Tibial nerve (tissue), 4 donors: Measurements from ENCODE around the gene GLP1R. TPM values are rescaled to one million over a fixed set of nuclear protein-coding genes. Genes with fewer than 3 reads are reported as not detected.

ENCODE experiments used
- DNase-seq, 2 donors: peaks; one replicate each; pipeline ENCODE4 v3.0.0-alpha.2; 2019; ENCODE audit warnings: low spot score in 2 of 2
- H3K27ac ChIP-seq, 4 donors: fragments of 200-600 bp; sonication (generic) in 3 of 4; one replicate each; pipeline ENCODE4 v1.5.1; 2017 to 2019; ENCODE audit warnings: mild to moderate bottlenecking in 1 of 4
- H3K27me3 ChIP-seq, 2 donors: fragments of 200-600 bp; sonication (generic) in 1 of 2; one replicate each; pipeline versions ENCODE4 v1.5.1 to v1.6.0; 2017 to 2019
- H3K36me3 ChIP-seq, 3 donors: fragments of 200-600 bp; sonication (generic); one replicate each; pipeline ENCODE4 v1.5.1; 2018 to 2019
- H3K4me1 ChIP-seq, 4 donors: fragments of 200-600 bp; sonication (generic) in 3 of 4; one replicate each; pipeline ENCODE4 v1.5.1; 2017 to 2019
- H3K4me3 ChIP-seq, 4 donors: fragments of 200-600 bp; sonication (generic) in 3 of 4; one replicate each; pipeline ENCODE4 v1.5.1; 2017 to 2019; ENCODE audit warnings: mild to moderate bottlenecking in 1 of 4, moderate library complexity in 1 of 4
- H3K9me3 ChIP-seq, 4 donors: fragments of 200-600 bp; sonication (generic) in 3 of 4; one replicate each; pipeline ENCODE4 v1.5.1; 2017 to 2019
- EP300 ChIP-seq, 2 donors: sonication (generic); formaldehyde crosslinking; IDR thresholded peaks; one replicate each; pipeline ENCODE4 v1.6.1; 2017; ENCODE audit warnings: antibody characterized with exemption in 2 of 2, mild to moderate bottlenecking in 1 of 2
- POLR2A ChIP-seq, 2 donors: fragments of 450-650 bp; IDR thresholded peaks; one replicate each; pipeline ENCODE4 v1.6.1; 2017; ENCODE audit warnings: antibody characterized with exemption in 2 of 2, mild to moderate bottlenecking in 2 of 2, moderate library complexity in 2 of 2
- WGBS, 2 donors: methylation state at CpG; one replicate each; pipeline ENCODE4 v1.1.5; 2018; 5-methylcytosine and 5-hydroxymethylcytosine counted together
- total RNA-seq, 4 donors: library from RNA; depleted of rRNA; stranded (reverse); fragments of >200 nt; gene quantifications; one replicate each; pipeline ENCODE4 v1.1.0, GENCODE V29; 2016
- TF ChIP-seq, protein P1 (sequence below), 5 experiments: fragments of 200-600 bp in 3 of 5; fragments of 450-650 bp in 2 of 5; sonication (generic) in 3 of 5; IDR thresholded peaks; one replicate each; pipeline ENCODE4 v1.5.1; 2016 to 2019; ENCODE audit warnings: antibody characterized with exemption in 5 of 5, mild to moderate bottlenecking in 3 of 5, moderate library complexity in 2 of 5

Gene GLP1R
- total RNA-seq, 4 donors from 2014 or later: 0.20 to 4.2 (median 1.3) TPM

DNA sequence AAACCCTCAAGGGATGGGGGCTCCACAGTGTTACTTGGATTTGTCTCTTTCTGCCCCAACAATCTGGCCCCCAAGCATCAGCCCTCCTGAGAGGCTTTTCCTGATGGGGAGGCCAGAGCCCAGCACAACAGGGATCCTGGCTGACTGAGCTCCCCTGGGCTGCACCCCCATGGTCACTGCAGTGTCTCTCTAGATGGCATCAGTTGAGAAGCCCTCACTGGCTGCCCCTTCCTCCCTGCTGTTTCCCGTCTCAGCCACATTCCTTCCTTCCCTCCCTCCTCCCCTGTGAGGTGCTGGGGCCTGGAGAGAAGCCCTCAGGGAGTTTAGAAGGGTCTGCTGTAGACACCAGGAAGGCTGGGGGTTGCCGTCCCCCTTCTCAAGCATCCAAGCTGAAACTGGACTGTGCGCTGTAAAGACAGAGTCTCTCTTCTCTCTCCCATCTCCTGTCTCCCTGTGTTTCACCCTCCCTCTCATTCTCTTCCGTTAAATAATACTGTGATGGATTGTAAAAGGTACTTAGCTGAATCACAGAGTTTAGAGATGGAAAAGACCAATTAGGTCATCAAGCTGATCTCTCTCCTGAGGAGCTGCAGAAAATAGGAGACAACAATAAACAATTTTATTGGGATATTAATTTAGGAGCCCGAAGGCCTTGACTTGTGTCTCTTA is 36.7 kb downstream of the GLP1R start:
- Histone ChIP-seq H3K4me3 (no peak overlapping the region), H3K36me3 (no peaks in the 10 kb centered on the region), H3K4me1 (peaks cover 0 to 8% (median 0%) of the 10 kb centered on the region in 4 donors), H3K27me3 (peaks cover 0 to 30% of the 10 kb centered on the region in 2 donors), H3K27ac (no peak overlapping the region), H3K9me3 (no peaks in the 10 kb centered on the region)
- WGBS, 2 donors: 45 to 56% methylated on average over 5 of the region's 5 CpGs
- no peak for DNase-seq
- TF ChIP-seq, protein P1, sequence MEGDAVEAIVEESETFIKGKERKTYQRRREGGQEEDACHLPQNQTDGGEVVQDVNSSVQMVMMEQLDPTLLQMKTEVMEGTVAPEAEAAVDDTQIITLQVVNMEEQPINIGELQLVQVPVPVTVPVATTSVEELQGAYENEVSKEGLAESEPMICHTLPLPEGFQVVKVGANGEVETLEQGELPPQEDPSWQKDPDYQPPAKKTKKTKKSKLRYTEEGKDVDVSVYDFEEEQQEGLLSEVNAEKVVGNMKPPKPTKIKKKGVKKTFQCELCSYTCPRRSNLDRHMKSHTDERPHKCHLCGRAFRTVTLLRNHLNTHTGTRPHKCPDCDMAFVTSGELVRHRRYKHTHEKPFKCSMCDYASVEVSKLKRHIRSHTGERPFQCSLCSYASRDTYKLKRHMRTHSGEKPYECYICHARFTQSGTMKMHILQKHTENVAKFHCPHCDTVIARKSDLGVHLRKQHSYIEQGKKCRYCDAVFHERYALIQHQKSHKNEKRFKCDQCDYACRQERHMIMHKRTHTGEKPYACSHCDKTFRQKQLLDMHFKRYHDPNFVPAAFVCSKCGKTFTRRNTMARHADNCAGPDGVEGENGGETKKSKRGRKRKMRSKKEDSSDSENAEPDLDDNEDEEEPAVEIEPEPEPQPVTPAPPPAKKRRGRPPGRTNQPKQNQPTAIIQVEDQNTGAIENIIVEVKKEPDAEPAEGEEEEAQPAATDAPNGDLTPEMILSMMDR (IDR thresholded peaks at IDR 0.05): no peak
- no peak for TF ChIP-seq EP300 (IDR thresholded peaks at IDR 0.05)
- no peak for TF ChIP-seq POLR2A (IDR thresholded peaks at IDR 0.05)

DNA sequence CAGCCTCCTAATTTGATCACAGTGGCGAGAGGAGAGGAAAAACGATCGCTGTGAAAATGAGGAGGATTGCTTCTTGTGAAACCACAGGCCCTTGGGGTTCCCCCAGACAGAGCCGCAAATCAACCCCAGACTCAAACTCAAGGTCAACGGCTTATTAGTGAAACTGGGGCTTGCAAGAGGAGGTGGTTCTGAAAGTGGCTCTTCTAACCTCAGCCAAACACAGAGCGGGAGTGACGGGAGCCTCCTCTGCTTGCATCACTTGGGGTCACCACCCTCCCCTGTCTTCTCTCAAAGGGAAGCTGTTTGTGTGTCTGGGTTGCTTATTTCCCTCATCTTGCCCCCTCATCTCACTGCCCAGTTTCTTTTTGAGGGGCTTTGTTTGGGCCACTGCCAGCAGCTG is 37.7 kb downstream of the GLP1R start:
- DNase-seq: no peak
- 68% methylated on average over 7 of the region's 7 CpGs for WGBS, 2 donors
- Histone ChIP-seq H3K36me3 (no peaks in the 10 kb centered on the region), H3K27ac (no peak overlapping the region), H3K27me3 (peaks cover 0 to 30% of the 10 kb centered on the region in 2 donors), H3K9me3 (no peaks in the 10 kb centered on the region), H3K4me1 (peaks cover 0 to 8% (median 0%) of the 10 kb centered on the region in 4 donors), H3K4me3 (no peak overlapping the region)
- TF ChIP-seq, protein P1 (IDR thresholded peaks at IDR 0.05): no peak
- no peak for TF ChIP-seq EP300 (IDR thresholded peaks at IDR 0.05)
- no peak for TF ChIP-seq POLR2A (IDR thresholded peaks at IDR 0.05)

DNA sequence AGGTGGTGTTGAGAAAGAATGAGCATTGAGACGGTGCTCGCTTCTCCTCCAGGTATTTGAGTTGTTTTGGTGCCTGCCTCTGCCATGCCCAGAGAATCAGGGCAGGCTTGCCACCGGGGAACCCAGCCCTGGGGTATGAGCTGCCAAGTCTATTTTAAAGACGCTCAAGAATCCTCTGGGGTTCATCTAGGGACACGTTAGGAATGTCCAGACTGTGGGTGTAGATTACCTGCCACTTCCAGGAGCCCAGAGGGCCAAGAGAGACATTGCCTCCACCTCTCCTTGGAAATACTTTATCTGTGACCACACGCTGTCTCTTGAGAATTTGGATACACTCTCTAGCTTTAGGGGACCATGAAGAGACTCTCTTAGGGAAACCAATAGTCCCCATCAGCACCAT is 38.1 kb downstream of the GLP1R start:
- Histone ChIP-seq H3K4me3 (no peak overlapping the region), H3K9me3 (no peaks in the 10 kb centered on the region), H3K27me3 (peaks cover 0 to 30% of the 10 kb centered on the region in 2 donors), H3K4me1 (peaks cover 0 to 8% (median 0%) of the 10 kb centered on the region in 4 donors), H3K27ac (no peak overlapping the region), H3K36me3 (no peaks in the 10 kb centered on the region)
- no peak for TF ChIP-seq POLR2A (IDR thresholded peaks at IDR 0.05)
- TF ChIP-seq, protein P1 (IDR thresholded peaks at IDR 0.05): no peak
- no peak for TF ChIP-seq EP300 (IDR thresholded peaks at IDR 0.05)
- WGBS, 2 donors: 63 to 88% methylated on average over 5 to 6 of the region's 6 CpGs
- no peak for DNase-seq

DNA sequence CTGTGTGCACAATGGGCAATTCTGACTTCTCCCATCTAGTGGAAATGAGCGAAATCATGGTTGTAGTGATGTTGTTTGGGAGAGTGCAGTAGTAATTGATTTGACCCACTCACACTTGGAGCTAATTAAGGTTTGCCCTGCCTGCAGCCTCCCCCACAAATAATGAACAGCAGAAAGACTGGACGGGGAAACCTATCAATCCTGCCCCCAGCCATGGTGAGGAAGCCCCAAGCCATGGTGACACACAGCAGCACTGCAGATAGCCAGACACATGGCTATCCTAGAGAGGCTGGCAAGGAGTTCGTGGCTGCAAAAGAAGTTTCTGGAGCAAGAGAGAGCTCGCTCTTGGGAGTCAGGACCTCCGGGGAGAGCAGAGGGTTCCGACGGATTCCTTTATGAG is 38.6 kb downstream of the GLP1R start:
- no peak for DNase-seq
- Histone ChIP-seq H3K9me3 (no peaks in the 10 kb centered on the region), H3K36me3 (no peaks in the 10 kb centered on the region), H3K4me3 (no peak overlapping the region), H3K4me1 (peaks cover 0 to 8% (median 0%) of the 10 kb centered on the region in 4 donors), H3K27me3 (peaks cover 0 to 29% of the 10 kb centered on the region in 2 donors), H3K27ac (no peak overlapping the region)
- TF ChIP-seq, protein P1 (IDR thresholded peaks at IDR 0.05): no peak
- TF ChIP-seq POLR2A (IDR thresholded peaks at IDR 0.05): no peak
- no peak for TF ChIP-seq EP300 (IDR thresholded peaks at IDR 0.05)
- 55 to 68% methylated on average over 7 of the region's 7 CpGs for WGBS, 2 donors

DNA sequence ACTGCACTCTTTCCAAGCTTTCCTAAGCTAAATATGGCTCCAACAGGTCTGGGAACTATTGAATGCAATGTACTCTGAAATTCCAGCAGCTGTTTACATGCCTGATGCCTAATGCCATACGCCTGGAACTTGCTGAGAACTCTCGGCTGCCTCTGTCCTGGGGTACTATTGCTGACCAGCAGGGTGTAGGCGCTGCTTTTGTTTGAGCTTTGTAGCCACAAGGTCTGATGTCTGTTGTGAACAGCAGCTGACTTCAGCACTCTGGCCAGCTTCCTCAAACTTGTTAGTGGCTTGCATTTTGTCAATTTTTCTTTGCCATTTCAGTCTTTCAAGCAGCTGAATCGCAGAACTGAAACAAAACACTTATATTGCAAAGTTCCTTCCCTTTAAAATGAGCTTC is 39.8 kb downstream of the GLP1R start:
- H3K4me3 ChIP-seq: no peak overlapping the region
- H3K27ac ChIP-seq: no peak overlapping the region
- no peaks in the 10 kb centered on the region for H3K36me3 ChIP-seq
- peaks cover 0 to 19% of the 10 kb centered on the region in 2 donors for H3K27me3 ChIP-seq
- peaks cover 0 to 8% (median 0%) of the 10 kb centered on the region in 4 donors for H3K4me1 ChIP-seq
- WGBS, 2 donors: 4 to 10% methylated on average over 4 of the region's 4 CpGs
- TF ChIP-seq, protein P1 (IDR thresholded peaks at IDR 0.05): peak in 4 of 5 experiments; percentile 28 to 57 (median 51)
- TF ChIP-seq POLR2A (IDR thresholded peaks at IDR 0.05): no peak
- no peak for TF ChIP-seq EP300 (IDR thresholded peaks at IDR 0.05)
- no peaks in the 10 kb centered on the region for H3K9me3 ChIP-seq
- peak in 1 of 2 donors; percentile 36 for DNase-seq
